Measurements from ENCODE around the gene CEP55.

DNA sequence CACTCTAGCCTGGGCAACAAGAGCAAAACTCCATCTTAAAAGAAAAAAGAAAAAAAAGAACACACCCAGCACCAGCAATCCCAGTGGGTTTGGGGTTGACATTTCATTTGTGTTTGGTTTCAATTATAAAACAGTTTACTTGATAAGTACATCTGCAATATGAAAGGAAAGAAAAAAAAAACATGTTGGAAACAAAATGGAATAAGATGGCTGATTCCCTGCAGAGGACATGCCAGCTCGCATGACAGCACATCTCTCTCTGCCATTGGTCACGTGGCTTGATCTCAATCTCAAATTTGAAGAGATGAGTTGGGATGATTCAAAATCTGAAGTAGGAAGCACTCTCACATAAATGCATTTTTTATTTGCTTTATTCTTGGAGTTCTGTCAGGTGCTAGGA, 42.3 kb upstream of the CEP55 start:
- no peak for TF ChIP-seq CTCF (IDR thresholded peaks at IDR 0.05)
- TF ChIP-seq POLR2AphosphoS5 (IDR thresholded peaks at IDR 0.05; ENCODE audit: insufficient read depth in 1 of 2, low read depth in 1 of 2) = no peak
- TF ChIP-seq POLR2A (IDR thresholded peaks at IDR 0.05) = no peak

Measured in vagina (tissue), 2 donors.